HAP-1 (cell line): Measurements from ENCODE around the gene ARHGAP10.

Experiments
- DNase-seq, 2 experiments: peaks; one replicate each; pipeline ENCODE4 v3.0.0-alpha.2; 2016 to 2020; ENCODE audit warnings: low spot score in 2 of 2
- H3K27me3 ChIP-seq: fragments of 250-450 bp; sonication (Bioruptor Pico); 2 replicates; pipeline ENCODE4 v1.5.1; 2020; ENCODE audit warnings: low read depth, mild to moderate bottlenecking, moderate library complexity
- H3K36me3 ChIP-seq: fragments of 250-450 bp; sonication (Bioruptor Pico); replicated peaks from 2 replicates; pipeline ENCODE4 v1.5.1; 2020; ENCODE audit warnings: mild to moderate bottlenecking
- H3K4me1 ChIP-seq: fragments of 250-450 bp; sonication (Bioruptor Pico); 2 replicates; pipeline ENCODE4 v1.5.1; 2020; ENCODE audit warnings: mild to moderate bottlenecking
- H3K4me3 ChIP-seq: fragments of 250-450 bp; sonication (Bioruptor Pico); 2 replicates; pipeline ENCODE4 v1.5.1; 2020; ENCODE audit warnings: mild to moderate bottlenecking, moderate library complexity
- H3K9me3 ChIP-seq: fragments of 250-450 bp; sonication (Bioruptor Pico); 2 replicates; pipeline ENCODE4 v1.5.1; 2020; ENCODE audit warnings: mild to moderate bottlenecking, moderate library complexity
- in situ Hi-C: fragments of 300-500 bp; cut with MboI; formaldehyde crosslinking; loops from 3 replicates; pipeline ENCODE4 v1.14.3; 2020; ENCODE audit warnings: low sequenced_read_pairs, inconsistent platforms, mixed read lengths

ARHGAP10 gene

GRCh38 chr4:147740176-147740575 lies 8.3 kb downstream of the ARHGAP10 start:
- in situ Hi-C loops, result no loop called here
- DNase-seq, result no peak
- no peaks in the 10 kb centered on the region for H3K9me3 ChIP-seq

GRCh38 chr4:147741190-147741788 lies 9.4 kb downstream of the ARHGAP10 start:
- no peaks in the 10 kb centered on the region for H3K36me3 ChIP-seq
- no peaks in the 10 kb centered on the region for H3K9me3 ChIP-seq
- DNase-seq, result peak; percentile 68 to 93
- H3K4me3 ChIP-seq, result no peak overlapping the region
- no peaks in the 10 kb centered on the region for H3K27me3 ChIP-seq
- H3K4me1 ChIP-seq, result peaks cover 21% of the 10 kb centered on the region
- in situ Hi-C loops, result no loop called here

More at GRCh38 chr4:147740176-147740575, 8.3 kb downstream of the ARHGAP10 start:
- no peaks in the 10 kb centered on the region for H3K36me3 ChIP-seq
- H3K27me3 ChIP-seq, result no peaks in the 10 kb centered on the region
- peaks cover 31% of the 10 kb centered on the region for H3K4me1 ChIP-seq
- no peak overlapping the region for H3K4me3 ChIP-seq

GRCh38 chr4:147747787-147748454 lies 16.0 kb downstream of the ARHGAP10 start:
- no peak for DNase-seq
- no peak overlapping the region for H3K4me3 ChIP-seq
- no peaks in the 10 kb centered on the region for H3K9me3 ChIP-seq
- in situ Hi-C loops, result no loop called here
- no peaks in the 10 kb centered on the region for H3K27me3 ChIP-seq
- no peaks in the 10 kb centered on the region for H3K36me3 ChIP-seq
- H3K4me1 ChIP-seq, result peaks cover 21% of the 10 kb centered on the region

- H3K4me3 ChIP-seq, result no peak overlapping the region
- DNase-seq, result peak; percentile 64 to 98
- in situ Hi-C loops, result no loop called here
- H3K4me1 ChIP-seq, result peaks cover 32% of the 10 kb centered on the region
- no peaks in the 10 kb centered on the region for H3K27me3 ChIP-seq
- no peaks in the 10 kb centered on the region for H3K36me3 ChIP-seq
- H3K9me3 ChIP-seq, result no peaks in the 10 kb centered on the region
Observed at GRCh38 chr4:147749811-147750321, 18.0 kb downstream of the ARHGAP10 start.

GRCh38 chr4:147753047-147753446 lies 21.2 kb downstream of the ARHGAP10 start:
- Histone ChIP-seq H3K9me3 (no peaks in the 10 kb centered on the region), H3K4me1 (peaks cover 32% of the 10 kb centered on the region), H3K4me3 (no peak overlapping the region), H3K36me3 (no peaks in the 10 kb centered on the region), H3K27me3 (no peaks in the 10 kb centered on the region)
- DNase-seq, result no peak
- in situ Hi-C loops, result no loop called here

- no peak overlapping the region for H3K4me3 ChIP-seq
- no peaks in the 10 kb centered on the region for H3K27me3 ChIP-seq
- H3K36me3 ChIP-seq, result no peaks in the 10 kb centered on the region
- H3K9me3 ChIP-seq, result no peaks in the 10 kb centered on the region
- peak; percentile 24 to 64 for DNase-seq
- in situ Hi-C loops, result no loop called here
- H3K4me1 ChIP-seq, result peaks cover 30% of the 10 kb centered on the region
Observed at GRCh38 chr4:147754037-147754445, 22.2 kb downstream of the ARHGAP10 start.

- no peaks in the 10 kb centered on the region for H3K27me3 ChIP-seq
- in situ Hi-C loops, result no loop called here
- H3K36me3 ChIP-seq, result no peaks in the 10 kb centered on the region
- H3K9me3 ChIP-seq, result no peaks in the 10 kb centered on the region
- peaks cover 18% of the 10 kb centered on the region for H3K4me1 ChIP-seq
- DNase-seq, result no peak
- H3K4me3 ChIP-seq, result no peak overlapping the region
Observed at GRCh38 chr4:147755561-147756295, 23.8 kb downstream of the ARHGAP10 start.

GRCh38 chr4:147756417-147756816 lies 24.5 kb downstream of the ARHGAP10 start:
- in situ Hi-C loops, result no loop called here
- H3K4me3 ChIP-seq, result no peak overlapping the region
- H3K4me1 ChIP-seq, result peaks cover 15% of the 10 kb centered on the region
- no peaks in the 10 kb centered on the region for H3K36me3 ChIP-seq
- H3K27me3 ChIP-seq, result no peaks in the 10 kb centered on the region
- no peak for DNase-seq
- no peaks in the 10 kb centered on the region for H3K9me3 ChIP-seq

GRCh38 chr4:147760176-147760575 lies 28.3 kb downstream of the ARHGAP10 start:
- Histone ChIP-seq H3K27me3 (no peaks in the 10 kb centered on the region), H3K9me3 (no peaks in the 10 kb centered on the region), H3K36me3 (no peaks in the 10 kb centered on the region), H3K4me1 (no peaks in the 10 kb centered on the region; the same call in 1 of the 2 replicates), H3K4me3 (no peak overlapping the region)
- DNase-seq, result no peak
- in situ Hi-C loops, result no loop called here

GRCh38 chr4:147760695-147761094 lies 28.8 kb downstream of the ARHGAP10 start:
- in situ Hi-C loops, result no loop called here

GRCh38 chr4:147761218-147761883 lies 29.5 kb downstream of the ARHGAP10 start:
- Histone ChIP-seq H3K9me3 (no peaks in the 10 kb centered on the region), H3K36me3 (no peaks in the 10 kb centered on the region), H3K4me3 (no peak overlapping the region), H3K27me3 (no peaks in the 10 kb centered on the region), H3K4me1 (no peaks in the 10 kb centered on the region; the same call in 1 of the 2 replicates)
- DNase-seq, result no peak
- in situ Hi-C loops, result no loop called here

More at GRCh38 chr4:147760695-147761094, 28.8 kb downstream of the ARHGAP10 start:
- H3K4me3 ChIP-seq, result no peak overlapping the region
- no peaks in the 10 kb centered on the region for H3K9me3 ChIP-seq
- H3K36me3 ChIP-seq, result no peaks in the 10 kb centered on the region
- H3K27me3 ChIP-seq, result no peaks in the 10 kb centered on the region
- peak in 1 of 2 experiments; percentile 25 for DNase-seq
- no peaks in the 10 kb centered on the region; the same call in 1 of the 2 replicates for H3K4me1 ChIP-seq

GRCh38 chr4:147764337-147764736 lies 32.4 kb downstream of the ARHGAP10 start:
- H3K4me3 ChIP-seq, result no peak overlapping the region
- no peak for DNase-seq
- H3K27me3 ChIP-seq, result no peaks in the 10 kb centered on the region
- no peaks in the 10 kb centered on the region for H3K9me3 ChIP-seq
- H3K36me3 ChIP-seq, result no peaks in the 10 kb centered on the region
- H3K4me1 ChIP-seq, result no peaks in the 10 kb centered on the region; the same call in 1 of the 2 replicates
- in situ Hi-C loops, result no loop called here

- no peak for DNase-seq
- Histone ChIP-seq H3K4me1 (no peaks in the 10 kb centered on the region; the same call in 1 of the 2 replicates), H3K27me3 (no peaks in the 10 kb centered on the region), H3K9me3 (no peaks in the 10 kb centered on the region), H3K36me3 (no peaks in the 10 kb centered on the region), H3K4me3 (no peak overlapping the region)
- in situ Hi-C loops, result no loop called here
Observed at GRCh38 chr4:147765121-147765529, 33.2 kb downstream of the ARHGAP10 start.
